Nephron progenitor cell (in vitro differentiated cells): Measurements from ENCODE around the gene G6PC2.

Source experiments
- DNase-seq: peaks from one replicate; pipeline ENCODE4 v3.0.0; 2021
- H3K27ac Mint-ChIP-seq: 2 replicates; pipeline ENCODE4 v1.8.0; 2021; ENCODE audit warnings: mild to moderate bottlenecking, moderate library complexity, mixed read lengths
- H3K27me3 Mint-ChIP-seq: 2 replicates; pipeline ENCODE4 v1.8.0; 2021; ENCODE audit warnings: mild to moderate bottlenecking, low read depth, mixed read lengths; ENCODE audit not compliant: poor library complexity
- H3K36me3 Mint-ChIP-seq: 2 replicates; pipeline ENCODE4 v1.8.0; 2021; ENCODE audit warnings: low read depth, mixed read lengths
- H3K4me1 Mint-ChIP-seq: 2 replicates; pipeline ENCODE4 v1.8.0; 2021; ENCODE audit warnings: mixed read lengths
- H3K4me3 Mint-ChIP-seq: 2 replicates; pipeline ENCODE4 v1.8.0; 2021; ENCODE audit warnings: mild to moderate bottlenecking, moderate library complexity, mixed read lengths
- H3K9me3 Mint-ChIP-seq: 2 replicates; pipeline ENCODE4 v1.8.0; 2021; ENCODE audit warnings: mild to moderate bottlenecking, moderate library complexity, mixed read lengths
- CTCF ChIP-seq: fragments of 200-600 bp; sonication (generic); IDR thresholded peaks from 2 replicates; pipeline ENCODE4 v1.5.0; 2021; ENCODE audit warnings: antibody characterized with exemption

The G6PC2 gene

GRCh38 chr2:168935810-168936581 is 34.9 kb downstream of the G6PC2 start:
- Mint-ChIP-seq H3K4me3 (no peak overlapping the region), H3K27me3 (no peaks in the 10 kb centered on the region), H3K27ac (no peak overlapping the region), H3K4me1 (no peaks in the 10 kb centered on the region), H3K36me3 (no peaks in the 10 kb centered on the region), H3K9me3 (no peaks in the 10 kb centered on the region)
- TF ChIP-seq CTCF = no peak
- no peak for DNase-seq

GRCh38 chr2:168939061-168939460 is 38.0 kb downstream of the G6PC2 start:
- no peak overlapping the region for H3K4me3 Mint-ChIP-seq
- DNase-seq = no peak
- H3K4me1 Mint-ChIP-seq = no peaks in the 10 kb centered on the region
- no peak for TF ChIP-seq CTCF
- H3K27me3 Mint-ChIP-seq = peaks cover 6% of the 10 kb centered on the region
- no peak overlapping the region for H3K27ac Mint-ChIP-seq
- H3K9me3 Mint-ChIP-seq = no peaks in the 10 kb centered on the region
- H3K36me3 Mint-ChIP-seq = no peaks in the 10 kb centered on the region

- Mint-ChIP-seq H3K4me1 (no peaks in the 10 kb centered on the region), H3K9me3 (no peaks in the 10 kb centered on the region), H3K36me3 (no peaks in the 10 kb centered on the region), H3K4me3 (no peak overlapping the region), H3K27ac (no peak overlapping the region), H3K27me3 (peaks cover 7% of the 10 kb centered on the region)
- no peak for DNase-seq
- no peak for TF ChIP-seq CTCF
These were observed 38.8 kb downstream of the G6PC2 start for GRCh38 chr2:168939918-168940317.

- no peak for DNase-seq
- no peak for TF ChIP-seq CTCF
These were observed 40.2 kb downstream of the G6PC2 start for GRCh38 chr2:168941297-168941696.

GRCh38 chr2:168944065-168944464 is 43.0 kb downstream of the G6PC2 start:
- no peak overlapping the region for H3K27ac Mint-ChIP-seq
- TF ChIP-seq CTCF = no peak
- DNase-seq = peak; percentile 5
- H3K9me3 Mint-ChIP-seq = peaks cover 3% of the 10 kb centered on the region
- peaks cover 7% of the 10 kb centered on the region for H3K27me3 Mint-ChIP-seq
- H3K36me3 Mint-ChIP-seq = no peaks in the 10 kb centered on the region
- H3K4me3 Mint-ChIP-seq = no peak overlapping the region
- H3K4me1 Mint-ChIP-seq = no peaks in the 10 kb centered on the region

More at GRCh38 chr2:168941297-168941696, 40.2 kb downstream of the G6PC2 start:
- no peaks in the 10 kb centered on the region for H3K36me3 Mint-ChIP-seq
- H3K9me3 Mint-ChIP-seq = no peaks in the 10 kb centered on the region
- H3K4me1 Mint-ChIP-seq = no peaks in the 10 kb centered on the region
- no peak overlapping the region for H3K4me3 Mint-ChIP-seq
- no peak overlapping the region for H3K27ac Mint-ChIP-seq
- H3K27me3 Mint-ChIP-seq = peaks cover 7% of the 10 kb centered on the region

- DNase-seq = no peak
- Mint-ChIP-seq H3K36me3 (no peaks in the 10 kb centered on the region), H3K9me3 (peaks cover 10% of the 10 kb centered on the region), H3K4me1 (no peaks in the 10 kb centered on the region), H3K27me3 (peaks cover 7% of the 10 kb centered on the region), H3K27ac (no peak overlapping the region), H3K4me3 (no peak overlapping the region)
- no peak for TF ChIP-seq CTCF
These were observed 44.4 kb downstream of the G6PC2 start for GRCh38 chr2:168945508-168945907.
